A549 (cell line): ENCODE measurements around the gene MRPL4. TPM values are rescaled to one million over a fixed set of nuclear protein-coding genes. Genes with fewer than 3 reads are reported as not detected.

Source experiments
- ATAC-seq, 2 experiments: fragments of 200-7000 bp in 1 of 2; fragments of >200 bp in 1 of 2; cut with Nextera tagmentation in 1 of 2; cut with Tn5 transposase in 1 of 2; 3 replicates each; pipeline versions ENCODE4 v1.8.0 to v1.9.1; 2018 to 2020; ENCODE audit warnings: mild to moderate bottlenecking in 1 of 2, moderate library complexity in 1 of 2
- CTCF ChIA-PET: fragments of 300-600 bp; sonication (Branson Sonifier 250); formaldehyde crosslinking; extraction: SDS; loops from one replicate; lab custom pipeline; 2021; ENCODE audit warnings: antibody characterized with exemption, inconsistent platforms; lab: Yijun Ruan, JAX
- POLR2A ChIA-PET: fragments of 350-600 bp; formaldehyde crosslinking; extraction: SDS; loops from one replicate; lab custom pipeline; 2021; ENCODE audit warnings: antibody characterized with exemption, inconsistent platforms; lab: Yijun Ruan, JAX
- DNase-seq, 2 experiments: peaks; one replicate each; pipeline versions ENCODE4 v3.0.0 to v3.0.0-alpha.2; 2011 to 2016; ENCODE audit warnings: low read depth in 1 of 2, low spot score in 1 of 2
- FAIRE-seq: peaks from 2 replicates; lab custom pipeline; 2011; peaks lifted over from hg19 to GRCh38; lab: Jason Lieb, UNC
- H3K27ac ChIP-seq, 2 experiments: fragments of >200 bp; sonication (Bioruptor Twin); formaldehyde crosslinking; 3 replicates each; pipeline ENCODE4 v1.5.1; 2016 to 2017
- H3K4me1 ChIP-seq: fragments of >200 bp; sonication (Bioruptor Twin); formaldehyde crosslinking; 3 replicates; pipeline ENCODE4 v1.6.1; 2016
- H3K4me2 ChIP-seq: fragments of >200 bp; sonication (Bioruptor Twin); formaldehyde crosslinking; 3 replicates; pipeline ENCODE4 v1.6.1; 2016
- H3K4me3 ChIP-seq: fragments of >200 bp; sonication (Bioruptor Twin); formaldehyde crosslinking; 3 replicates; pipeline ENCODE4 v1.5.1; 2016
- H3K9me3 ChIP-seq: fragments of >200 bp; sonication (Bioruptor Twin); formaldehyde crosslinking; 3 replicates; pipeline ENCODE4 v1.6.1; 2016
- BHLHE40 ChIP-seq: IDR thresholded peaks from 2 replicates; pipeline ENCODE4 v1.6.1; 2012; ENCODE audit warnings: low read depth, low read length, inconsistent platforms
- CHD4 ChIP-seq: fragments of 200-600 bp; sonication (generic); IDR thresholded peaks from 2 replicates; pipeline ENCODE4 v1.6.1; 2016; ENCODE audit warnings: antibody characterized with exemption, mild to moderate bottlenecking, borderline replicate concordance
- E2F6 ChIP-seq: IDR thresholded peaks from 2 replicates; pipeline ENCODE4 v1.6.1; 2012; ENCODE audit warnings: low read depth, borderline replicate concordance
- ESRRA ChIP-seq: fragments of 150-350 bp; IDR thresholded peaks from 2 replicates; pipeline ENCODE4 v1.6.1; 2014; ENCODE audit warnings: mild to moderate bottlenecking, low read length, borderline replicate concordance
- FOSB ChIP-seq: fragments of 250-450 bp; sonication (Bioruptor Pico); IDR thresholded peaks from 2 replicates; pipeline ENCODE4 v1.5.0; 2020; ENCODE audit warnings: mild to moderate bottlenecking, moderate library complexity
- FOSL2 ChIP-seq, 2 experiments: fragments of 450-650 bp in 1 of 2; fragments of >200 bp in 1 of 2; sonication (Bioruptor Twin) in 1 of 2; formaldehyde crosslinking; IDR thresholded peaks; 2 replicates each; pipeline versions ENCODE4 v1.5.0 to v1.6.1; 2016 to 2020; ENCODE audit warnings: mild to moderate bottlenecking in 1 of 2, moderate library complexity in 1 of 2
- FOXS1 ChIP-seq: fragments of 250-450 bp; sonication (Bioruptor Pico); IDR thresholded peaks from 2 replicates; pipeline ENCODE4 v1.5.0; 2020; ENCODE audit warnings: mild to moderate bottlenecking, moderate library complexity
- GATA3 ChIP-seq: IDR thresholded peaks from 2 replicates; pipeline ENCODE4 v1.6.1; 2012; ENCODE audit warnings: borderline replicate concordance
- HEYL ChIP-seq: fragments of 250-450 bp; sonication (Bioruptor Pico); IDR thresholded peaks from 2 replicates; pipeline ENCODE4 v1.8.0; 2021; ENCODE audit warnings: mild to moderate bottlenecking, moderate library complexity
- HMGXB4 ChIP-seq: fragments of 250-450 bp; sonication (Bioruptor Pico); IDR thresholded peaks from 2 replicates; pipeline ENCODE4 v1.5.0; 2021; ENCODE audit warnings: mild to moderate bottlenecking, moderate library complexity, borderline replicate concordance
- KDM5A ChIP-seq: fragments of 200-600 bp; sonication (generic); IDR thresholded peaks from 2 replicates; pipeline ENCODE4 v1.6.1; 2016; ENCODE audit warnings: antibody characterized with exemption, mild to moderate bottlenecking
- MAX ChIP-seq: IDR thresholded peaks from 2 replicates; pipeline ENCODE4 v1.6.1; 2012
- MAZ ChIP-seq: fragments of 150-350 bp; IDR thresholded peaks from 2 replicates; pipeline ENCODE4 v1.6.1; 2014; ENCODE audit warnings: antibody characterized with exemption, low read depth, low read length, borderline replicate concordance
- NR3C1 ChIP-seq: fragments of >200 bp; sonication (Bioruptor Twin); formaldehyde crosslinking; IDR thresholded peaks from 3 replicates; pipeline ENCODE4 v1.6.1; 2017
- POLR2AphosphoS2 ChIP-seq: conservative IDR thresholded peaks from 2 replicates; pipeline ENCODE4 v1.6.1; 2012; ENCODE audit warnings: low read length, improper control_type of control experiment, inconsistent platforms
- RCOR1 ChIP-seq: fragments of 150-350 bp; IDR thresholded peaks from 2 replicates; pipeline ENCODE4 v1.6.1; 2014; ENCODE audit warnings: antibody characterized with exemption, low read length, low read depth
- REST ChIP-seq: fragments of 200-600 bp; sonication (generic); IDR thresholded peaks from 2 replicates; pipeline ENCODE4 v1.6.1; 2016; ENCODE audit warnings: antibody characterized with exemption, mild to moderate bottlenecking, moderate library complexity
- RNF2 ChIP-seq: fragments of 200-600 bp; sonication (generic); IDR thresholded peaks from 2 replicates; pipeline ENCODE4 v1.6.1; 2016; ENCODE audit warnings: low read depth, mild to moderate bottlenecking, antibody characterized with exemption, moderate library complexity, borderline replicate concordance
- TFCP2L1 ChIP-seq: fragments of 250-450 bp; sonication (Bioruptor Pico); IDR thresholded peaks from 2 replicates; pipeline ENCODE4 v1.5.0; 2021; ENCODE audit warnings: mild to moderate bottlenecking
- TP53 ChIP-seq: fragments of 250-450 bp; sonication (Bioruptor Pico); IDR thresholded peaks from 2 replicates; pipeline ENCODE4 v1.5.0; 2021; ENCODE audit warnings: mild to moderate bottlenecking, moderate library complexity
- ZC3H11A ChIP-seq: fragments of 450-650 bp; IDR thresholded peaks from 2 replicates; pipeline ENCODE4 v1.6.1; 2014; ENCODE audit warnings: antibody characterized with exemption, mild to moderate bottlenecking
- ZFP36 ChIP-seq: fragments of 450-650 bp; IDR thresholded peaks from 2 replicates; pipeline ENCODE4 v1.6.1; 2014; ENCODE audit warnings: borderline replicate concordance; ENCODE audit not compliant: partially characterized antibody
- WGBS: methylation state at CpG from one replicate; pipeline ENCODE4 v1.1.6; 2017; ENCODE audit errors: missing lambda C conversion rate; 5-methylcytosine and 5-hydroxymethylcytosine counted together
- polyA plus RNA-seq, 4 experiments: library from polyadenylated mRNA; depleted of rRNA in 3 of 4; stranded (reverse); fragments of >200 nt; fragmentation: RNase III in 1 of 4; extraction: RNeasy Plus Mini Kit Qiagen cat#74134 plus additional on column Dnase treatment in 1 of 4; gene quantifications; 2 replicates in 3 of 4; 3 replicates in 1 of 4; pipeline ENCODE4 v1.2.3, GENCODE V29; 2011 to 2017

MRPL4 gene
- polyA plus RNA-seq, 2 of the 4 experiments (the other 2 are of a cell fraction): 26.4 to 52.2 TPM

- WGBS: 6% methylated on average over 7 of the region's 57 CpGs
- ATAC-seq: peak; percentile 47 to 67; a peak in 5 of 6 replicates
- peaks cover 16% of the 10 kb centered on the region for H3K4me1 ChIP-seq
- POLR2A ChIA-PET: no interaction called here
- H3K4me3 ChIP-seq: peak overlapping the region; percentile 52
- peak overlapping the region in 1 of 2 experiments; percentile 70; a peak in 2 of 6 replicates for H3K27ac ChIP-seq
- peak; percentile 62 for TF ChIP-seq MAX
- no peak for TF ChIP-seq FOXS1 (CRISPR knock-in tag)
- TF ChIP-seq E2F6: peak; percentile 59
- CTCF ChIA-PET: interaction anchor here (0.9 to 1.6 kb wide), 3 partner anchors 32 to 100 kb away, joined by 4 to 6 read pairs (median 5); no protein-coding TSS in a partner anchor
- no peaks in the 10 kb centered on the region for H3K9me3 ChIP-seq
- DNase-seq: peak in 1 of 2 experiments; percentile 58
- H3K4me2 ChIP-seq: peak overlapping the region; percentile 97
- FAIRE-seq: no peak
Observed at GRCh38 chr19:10290876-10291553, 39.0 kb downstream of the MRPL4 start.

- H3K4me3 ChIP-seq: peak overlapping the region; percentile 52
- CTCF ChIA-PET: interaction anchor here (0.9 to 1.6 kb wide), 3 partner anchors 33 to 99 kb away, joined by 4 to 6 read pairs (median 5); no protein-coding TSS in a partner anchor
- peak; percentile 1 to 14; a peak in 4 of 6 replicates for ATAC-seq
- FAIRE-seq: no peak
- TF ChIP-seq ZFP36: no peak
- peak; percentile 39; the same call in 1 of the 2 replicates for TF ChIP-seq MAX
- TF ChIP-seq ZC3H11A: no peak
- TF ChIP-seq CHD4: no peak
- no peak for TF ChIP-seq RCOR1
- no peak for DNase-seq
- no peaks in the 10 kb centered on the region for H3K9me3 ChIP-seq
- peak overlapping the region in 1 of 2 experiments; percentile 70; a peak in 2 of 6 replicates for H3K27ac ChIP-seq
- H3K4me1 ChIP-seq: peaks cover 16% of the 10 kb centered on the region
- POLR2A ChIA-PET: no interaction called here
- 10% methylated on average over 11 of the region's 49 CpGs for WGBS
- peak overlapping the region; percentile 97 for H3K4me2 ChIP-seq
Observed at GRCh38 chr19:10291554-10292205, 39.7 kb downstream of the MRPL4 start.

GRCh38 chr19:10292206-10292788 lies 40.3 kb downstream of the MRPL4 start:
- ChIA-PET CTCF (interaction anchor here (1.5 to 1.6 kb wide), 2 partner anchors 34 to 96 kb away, joined by 4 to 6 read pairs; no protein-coding TSS in a partner anchor), POLR2A (no interaction called here)
- FAIRE-seq: no peak
- Histone ChIP-seq H3K4me3 (peak overlapping the region; percentile 52), H3K4me2 (peak overlapping the region; percentile 97)
- DNase-seq: peak in 1 of 2 experiments; percentile 72
- TF ChIP-seq RCOR1 (no peak), FOSL2 (IDR thresholded peaks at IDR 0.05) (no peak), FOSL2 (CRISPR knock-in tag; IDR thresholded peaks at IDR 0.05) (no peak), GATA3 (no peak), FOXS1 (CRISPR knock-in tag) (no peak), FOSB (CRISPR knock-in tag) (no peak), ZFP36 (no peak), MAZ (no peak), REST (no peak), KDM5A (no peak), HEYL (CRISPR knock-in tag) (no peak), NR3C1 (no peak), TFCP2L1 (no peak), MAX (no peak), HMGXB4 (no peak), ESRRA (no peak), RNF2 (no peak), BHLHE40 (no peak), TP53 (no peak), POLR2AphosphoS2 (no peak)
- TF ChIP-seq, all 56 proteins: peak for 0
- ATAC-seq: peak; percentile 10 to 41; a peak in 3 of 6 replicates
- Histone ChIP-seq H3K27ac (no peak overlapping the region), H3K9me3 (no peaks in the 10 kb centered on the region), H3K4me1 (peaks cover 16% of the 10 kb centered on the region)
- 35% methylated on average over 20 of the region's 45 CpGs for WGBS
